HepG2 (cell line): ENCODE results near the gene CDKN1A. TPM values are rescaled to one million over a fixed set of nuclear protein-coding genes. Genes with fewer than 3 reads are reported as not detected.

Source experiments
- CREBL2 ChIP-seq: sonication (generic); formaldehyde crosslinking; IDR thresholded peaks from 2 replicates; pipeline ENCODE4 v1.8.1; 2023; ENCODE audit warnings: missing genetic modification reagents, mild to moderate bottlenecking, borderline replicate concordance
- DNMT3B ChIP-seq: conservative IDR thresholded peaks from 2 replicates; pipeline ENCODE4 v1.6.1; 2016; ENCODE audit warnings: missing biosample characterization, control low read depth
- FOSL1 ChIP-seq: sonication (generic); formaldehyde crosslinking; IDR thresholded peaks from 2 replicates; pipeline ENCODE4 v1.9.0; 2021; ENCODE audit warnings: missing genetic modification reagents, borderline replicate concordance
- FUBP1 ChIP-seq: sonication (generic); formaldehyde crosslinking; IDR thresholded peaks from 2 replicates; pipeline ENCODE4 v1.5.1; 2020; ENCODE audit warnings: missing genetic modification reagents, mild to moderate bottlenecking, borderline replicate concordance
- KAT2B ChIP-seq: fragments of 150-350 bp; IDR thresholded peaks from 2 replicates; pipeline ENCODE4 v1.6.1; 2014; ENCODE audit warnings: low read depth, low read length, borderline replicate concordance
- KDM5B ChIP-seq: sonication (generic); formaldehyde crosslinking; IDR thresholded peaks from 2 replicates; pipeline ENCODE4 v1.4.0; 2020; ENCODE audit warnings: missing genetic modification reagents, mild to moderate bottlenecking, borderline replicate concordance
- MBD4 ChIP-seq: IDR thresholded peaks from 2 replicates; pipeline ENCODE4 v1.6.1; 2012; ENCODE audit warnings: low read length, inconsistent platforms, borderline replicate concordance
- PLRG1 ChIP-seq: fragments of 450-650 bp; conservative IDR thresholded peaks from 2 replicates; pipeline ENCODE4 v1.6.1; 2016
- POLR2G ChIP-seq: fragments of 200-400 bp; formaldehyde crosslinking; IDR thresholded peaks from 2 replicates; pipeline ENCODE4 v1.6.1; 2018; ENCODE audit warnings: mild to moderate bottlenecking, low read depth, low read length, moderate library complexity
- RBM39 ChIP-seq: fragments of 200-400 bp; formaldehyde crosslinking; IDR thresholded peaks from one replicate; pipeline ENCODE4 v1.6.1; 2018; ENCODE audit warnings: antibody characterized with exemption, mild to moderate bottlenecking, low read depth, low read length; ENCODE audit not compliant: poor library complexity, severe bottlenecking
- RNF219 ChIP-seq: sonication (generic); formaldehyde crosslinking; IDR thresholded peaks from 2 replicates; pipeline ENCODE4 v1.5.0; 2020; ENCODE audit warnings: mild to moderate bottlenecking, missing genetic modification reagents
- WIZ ChIP-seq: sonication (generic); formaldehyde crosslinking; IDR thresholded peaks from 2 replicates; pipeline ENCODE4 v1.5.1; 2020; ENCODE audit warnings: mild to moderate bottlenecking, missing genetic modification reagents
- ZNF251 ChIP-seq: sonication (generic); formaldehyde crosslinking; IDR thresholded peaks from 2 replicates; pipeline ENCODE4 v1.9.0; 2021; ENCODE audit warnings: mild to moderate bottlenecking, missing genetic modification reagents
- ZNF432 ChIP-seq: sonication (generic); formaldehyde crosslinking; IDR thresholded peaks from 2 replicates; pipeline ENCODE4 v1.5.0; 2020; ENCODE audit warnings: missing genetic modification reagents, mild to moderate bottlenecking, borderline replicate concordance
- ZNF563 ChIP-seq: sonication (generic); formaldehyde crosslinking; IDR thresholded peaks from 2 replicates; pipeline ENCODE4 v1.8.0; 2022; ENCODE audit warnings: mild to moderate bottlenecking, moderate library complexity, missing genetic modification reagents
- ZNF577 ChIP-seq: sonication (generic); formaldehyde crosslinking; IDR thresholded peaks from 2 replicates; pipeline ENCODE4 v1.4.0; 2020; ENCODE audit warnings: mild to moderate bottlenecking, low read depth, missing genetic modification reagents, borderline replicate concordance
- ZNF652 ChIP-seq: IDR thresholded peaks from 2 replicates; pipeline ENCODE4 v1.6.1; 2016; ENCODE audit warnings: low read depth, borderline replicate concordance
- ZNF670 ChIP-seq: sonication (generic); formaldehyde crosslinking; IDR thresholded peaks from 2 replicates; pipeline ENCODE4 v1.8.0; 2022; ENCODE audit warnings: mild to moderate bottlenecking, missing genetic modification reagents, borderline replicate concordance
- polyA plus RNA-seq, 8 experiments: library from polyadenylated mRNA; depleted of rRNA in 3 of 8; stranded (reverse) in 7 of 8; unstranded in 1 of 8; fragments of >200 nt; fragmentation: Illumina TruSeq in 4 of 8; extraction: Trizol in 4 of 8; gene quantifications; 2 replicates each; pipeline versions ENCODE4 v1.2.1 to v1.2.3, GENCODE V29; 2011 to 2016; ENCODE audit warnings: low read depth in 4 of 8, missing spikeins in 1 of 8, mixed read lengths in 1 of 8; ENCODE audit not compliant: insufficient read depth in 1 of 8
- total RNA-seq, 5 experiments: library from RNA; depleted of rRNA; stranded (reverse); fragments of >200 nt; fragmentation: Illumina TruSeq; extraction: Trizol; gene quantifications; 2 replicates each; pipeline ENCODE4 v1.2.3, GENCODE V29; 2016; ENCODE audit warnings: low read depth in 1 of 5
- TF ChIP-seq, protein P1 (sequence below): sonication (generic); formaldehyde crosslinking; IDR thresholded peaks from 2 replicates; pipeline ENCODE4 v1.4.0; 2020; ENCODE audit warnings: missing genetic modification reagents
- TF ChIP-seq, protein P2 (sequence below): sonication (generic); formaldehyde crosslinking; IDR thresholded peaks from 2 replicates; pipeline ENCODE4 v1.5.0; 2020; ENCODE audit warnings: mild to moderate bottlenecking, missing genetic modification reagents

CDKN1A gene
- total and polyA plus RNA-seq, 2 of the 13 experiments (the other 11 are each of a cell fraction or from before 2014, with no cell fraction given), result 60.7 to 92.1 TPM

DNA sequence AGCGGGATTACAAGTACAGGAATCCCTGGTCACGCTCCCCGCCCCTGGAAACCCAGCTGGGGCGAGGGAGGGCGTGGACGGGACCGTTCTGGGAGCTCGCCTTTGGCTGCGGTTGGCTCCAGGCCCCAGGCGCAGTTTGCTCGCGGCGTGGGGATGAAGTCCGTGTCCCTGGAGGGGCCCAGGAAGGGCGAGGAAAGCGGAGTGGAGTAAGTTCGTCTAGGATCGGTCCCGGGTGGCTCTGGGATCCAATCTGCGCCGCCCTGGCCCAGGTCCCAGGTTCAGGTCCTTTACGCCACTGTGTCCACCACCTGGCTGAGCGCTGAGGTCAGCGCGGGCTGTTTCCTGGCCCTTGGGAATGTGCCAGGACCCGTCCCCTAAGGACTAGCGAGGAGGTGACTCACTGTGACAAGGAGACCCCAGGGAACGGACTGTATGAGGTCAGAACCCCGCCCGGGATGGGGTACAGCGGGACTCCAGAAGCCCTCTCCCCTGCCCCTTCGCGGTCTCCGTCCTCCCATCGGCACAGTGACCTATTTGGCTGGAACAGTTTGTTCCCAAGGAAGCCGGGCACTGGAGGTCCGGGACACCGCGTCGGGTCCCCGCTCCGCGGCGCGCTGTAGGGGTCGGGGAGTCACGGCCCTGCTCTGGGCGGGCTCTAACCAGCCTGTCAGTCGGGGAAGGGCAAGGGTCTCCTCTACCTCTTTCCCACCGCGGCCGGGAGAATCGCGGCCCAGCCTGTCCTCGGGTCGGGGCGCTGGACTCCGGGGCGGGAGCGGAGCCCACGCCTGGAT, 724 bp downstream of the CDKN1A start (continued):
- TF ChIP-seq FUBP1 (CRISPR knock-in tag) (no peak), ZNF652 (CRISPR knock-in tag) (no peak), PLRG1 (no peak), ZNF251 (CRISPR knock-in tag) (no peak), POLR2G (0 out of 2 replicates have a peak, but pooled peaks have one; percentile 8), ZNF432 (CRISPR knock-in tag) (no peak), MBD4 (no peak), DNMT3B (CRISPR knock-in tag) (0 out of 2 replicates have a peak, but pooled peaks have one; percentile 21), RBM39 (peak; percentile 7), CREBL2 (no peak), FOSL1 (CRISPR knock-in tag) (0 out of 2 replicates have a peak, but pooled peaks have one; percentile 6), ZNF577 (CRISPR knock-in tag) (no peak), ZNF670 (CRISPR knock-in tag) (peak; percentile 86; the same call in 1 of the 2 replicates), KDM5B (CRISPR knock-in tag) (no peak), ZNF563 (no peak), WIZ (CRISPR knock-in tag) (0 out of 2 replicates have a peak, but pooled peaks have one; percentile 74), RNF219 (CRISPR knock-in tag) (no peak), KAT2B (no peak)
- TF ChIP-seq, protein P1, sequence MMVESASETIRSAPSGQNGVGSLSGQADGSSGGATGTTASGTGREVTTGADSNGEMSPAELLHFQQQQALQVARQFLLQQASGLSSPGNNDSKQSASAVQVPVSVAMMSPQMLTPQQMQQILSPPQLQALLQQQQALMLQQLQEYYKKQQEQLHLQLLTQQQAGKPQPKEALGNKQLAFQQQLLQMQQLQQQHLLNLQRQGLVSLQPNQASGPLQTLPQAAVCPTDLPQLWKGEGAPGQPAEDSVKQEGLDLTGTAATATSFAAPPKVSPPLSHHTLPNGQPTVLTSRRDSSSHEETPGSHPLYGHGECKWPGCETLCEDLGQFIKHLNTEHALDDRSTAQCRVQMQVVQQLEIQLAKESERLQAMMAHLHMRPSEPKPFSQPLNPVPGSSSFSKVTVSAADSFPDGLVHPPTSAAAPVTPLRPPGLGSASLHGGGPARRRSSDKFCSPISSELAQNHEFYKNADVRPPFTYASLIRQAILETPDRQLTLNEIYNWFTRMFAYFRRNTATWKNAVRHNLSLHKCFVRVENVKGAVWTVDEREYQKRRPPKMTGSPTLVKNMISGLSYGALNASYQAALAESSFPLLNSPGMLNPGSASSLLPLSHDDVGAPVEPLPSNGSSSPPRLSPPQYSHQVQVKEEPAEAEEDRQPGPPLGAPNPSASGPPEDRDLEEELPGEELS (CRISPR knock-in tag), result no peak
- TF ChIP-seq, protein P2, sequence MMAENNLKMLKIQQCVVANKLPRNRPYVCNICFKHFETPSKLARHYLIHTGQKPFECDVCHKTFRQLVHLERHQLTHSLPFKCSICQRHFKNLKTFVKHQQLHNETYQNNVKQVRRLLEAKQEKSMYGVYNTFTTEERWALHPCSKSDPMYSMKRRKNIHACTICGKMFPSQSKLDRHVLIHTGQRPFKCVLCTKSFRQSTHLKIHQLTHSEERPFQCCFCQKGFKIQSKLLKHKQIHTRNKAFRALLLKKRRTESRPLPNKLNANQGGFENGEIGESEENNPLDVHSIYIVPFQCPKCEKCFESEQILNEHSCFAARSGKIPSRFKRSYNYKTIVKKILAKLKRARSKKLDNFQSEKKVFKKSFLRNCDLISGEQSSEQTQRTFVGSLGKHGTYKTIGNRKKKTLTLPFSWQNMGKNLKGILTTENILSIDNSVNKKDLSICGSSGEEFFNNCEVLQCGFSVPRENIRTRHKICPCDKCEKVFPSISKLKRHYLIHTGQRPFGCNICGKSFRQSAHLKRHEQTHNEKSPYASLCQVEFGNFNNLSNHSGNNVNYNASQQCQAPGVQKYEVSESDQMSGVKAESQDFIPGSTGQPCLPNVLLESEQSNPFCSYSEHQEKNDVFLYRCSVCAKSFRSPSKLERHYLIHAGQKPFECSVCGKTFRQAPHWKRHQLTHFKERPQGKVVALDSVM (CRISPR knock-in tag), result no peak; the same call in 1 of the 2 replicates
